Large intestine (tissue), 12 donors: ENCODE results near the gene SORBS2. TPM values are rescaled to one million over a fixed set of nuclear protein-coding genes. Genes with fewer than 3 reads are reported as not detected.
"Not testable (repeated sequence)": the region's sequence is repeated elsewhere in the genome, so short reads cannot be mapped to it uniquely, and the experiment has no call there.

Experiments used
- DNase-seq, 2 donors: peaks; one replicate each; pipeline versions ENCODE4 v3.0.0 to v3.0.0-alpha.2; 2013
- H3K27ac ChIP-seq: one replicate; pipeline ENCODE4 v1.5.1; 2013; ENCODE audit warnings: low read length
- H3K27me3 ChIP-seq: 2 replicates; pipeline ENCODE4 v1.6.1; 2013; ENCODE audit warnings: low read length; ENCODE audit not compliant: control insufficient read depth, insufficient read depth
- H3K36me3 ChIP-seq: 2 replicates; pipeline ENCODE4 v1.6.1; 2013; ENCODE audit warnings: low read length; ENCODE audit not compliant: control insufficient read depth, insufficient read depth
- H3K4me1 ChIP-seq: one replicate; pipeline ENCODE4 v1.6.1; 2013; ENCODE audit warnings: low read length; ENCODE audit not compliant: control insufficient read depth, insufficient read depth
- H3K4me3 ChIP-seq: one replicate; pipeline ENCODE4 v1.5.1; 2013; ENCODE audit warnings: low read length
- H3K9me3 ChIP-seq: one replicate; pipeline ENCODE4 v1.6.1; 2013; ENCODE audit warnings: mild to moderate bottlenecking, low read depth, low read length, moderate library complexity; ENCODE audit not compliant: control insufficient read depth
- WGBS: methylation state at CpG from one replicate; pipeline ENCODE4 v1.1.5; 2013; ENCODE audit warnings: low lambda C conversion rate; ENCODE audit not compliant: insufficient coverage; 5-methylcytosine and 5-hydroxymethylcytosine counted together
- long read RNA-seq, 11 donors: transcript quantifications; one replicate each; lab custom pipeline, GENCODE V29; 2026
- polyA plus RNA-seq: library from polyadenylated mRNA; unstranded; fragments of 120-200 nt; gene quantifications from one replicate; pipeline ENCODE4 v1.2.1, GENCODE V29; 2013

Gene SORBS2, protein sequence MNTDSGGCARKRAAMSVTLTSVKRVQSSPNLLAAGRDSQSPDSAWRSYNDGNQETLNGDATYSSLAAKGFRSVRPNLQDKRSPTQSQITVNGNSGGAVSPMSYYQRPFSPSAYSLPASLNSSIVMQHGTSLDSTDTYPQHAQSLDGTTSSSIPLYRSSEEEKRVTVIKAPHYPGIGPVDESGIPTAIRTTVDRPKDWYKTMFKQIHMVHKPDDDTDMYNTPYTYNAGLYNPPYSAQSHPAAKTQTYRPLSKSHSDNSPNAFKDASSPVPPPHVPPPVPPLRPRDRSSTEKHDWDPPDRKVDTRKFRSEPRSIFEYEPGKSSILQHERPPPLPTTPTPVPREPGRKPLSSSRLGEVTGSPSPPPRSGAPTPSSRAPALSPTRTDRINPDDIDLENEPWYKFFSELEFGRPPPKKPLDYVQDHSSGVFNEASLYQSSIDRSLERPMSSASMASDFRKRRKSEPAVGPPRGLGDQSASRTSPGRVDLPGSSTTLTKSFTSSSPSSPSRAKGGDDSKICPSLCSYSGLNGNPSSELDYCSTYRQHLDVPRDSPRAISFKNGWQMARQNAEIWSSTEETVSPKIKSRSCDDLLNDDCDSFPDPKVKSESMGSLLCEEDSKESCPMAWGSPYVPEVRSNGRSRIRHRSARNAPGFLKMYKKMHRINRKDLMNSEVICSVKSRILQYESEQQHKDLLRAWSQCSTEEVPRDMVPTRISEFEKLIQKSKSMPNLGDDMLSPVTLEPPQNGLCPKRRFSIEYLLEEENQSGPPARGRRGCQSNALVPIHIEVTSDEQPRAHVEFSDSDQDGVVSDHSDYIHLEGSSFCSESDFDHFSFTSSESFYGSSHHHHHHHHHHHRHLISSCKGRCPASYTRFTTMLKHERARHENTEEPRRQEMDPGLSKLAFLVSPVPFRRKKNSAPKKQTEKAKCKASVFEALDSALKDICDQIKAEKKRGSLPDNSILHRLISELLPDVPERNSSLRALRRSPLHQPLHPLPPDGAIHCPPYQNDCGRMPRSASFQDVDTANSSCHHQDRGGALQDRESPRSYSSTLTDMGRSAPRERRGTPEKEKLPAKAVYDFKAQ (N-terminal part only)
- polyA plus RNA-seq, result 34.4 TPM
- long read RNA-seq, donor 1, partial matches to known transcripts, result 0 of 1 reads
- long read RNA-seq, donor 1, other reads (novel, unspliced or antisense), result 0 of 1 reads
- long read RNA-seq, donor 2, partial matches to known transcripts, result 0 of 8 reads
- long read RNA-seq, donor 2, other reads (novel, unspliced or antisense), result 0 of 8 reads
- long read RNA-seq, donor 3, full-length matches to known transcripts, result 14 of 14 reads
- long read RNA-seq, donor 3, partial matches to known transcripts, result 0 of 14 reads
- long read RNA-seq, donor 3, other reads (novel, unspliced or antisense), result 0 of 14 reads
- long read RNA-seq, donor 4, partial matches to known transcripts, result 0 of 1 reads
- long read RNA-seq, donor 4, other reads (novel, unspliced or antisense), result 0 of 1 reads
- long read RNA-seq, donor 5, full-length matches to known transcripts, result 4 of 4 reads
- long read RNA-seq, donor 5, partial matches to known transcripts, result 0 of 4 reads
- long read RNA-seq, donor 5, other reads (novel, unspliced or antisense), result 0 of 4 reads
- long read RNA-seq, donor 6, partial matches to known transcripts, result 0 of 6 reads
- long read RNA-seq, donor 6, other reads (novel, unspliced or antisense), result 0 of 6 reads
- long read RNA-seq, donor 7, full-length matches to known transcripts, result 9 of 9 reads
- long read RNA-seq, donor 7, partial matches to known transcripts, result 0 of 9 reads
- long read RNA-seq, donor 7, other reads (novel, unspliced or antisense), result 0 of 9 reads
- long read RNA-seq, donor 8, transcript SORBS2-251 (2 exons, 420 nt), result major isoform, 5 of 10 reads
- long read RNA-seq, donor 8, partial matches to known transcripts, result 0 of 10 reads
- long read RNA-seq, donor 8, other reads (novel, unspliced or antisense), result 0 of 10 reads
- long read RNA-seq, donor 9, full-length matches to known transcripts, result 5 of 5 reads
- long read RNA-seq, donor 9, partial matches to known transcripts, result 0 of 5 reads
- long read RNA-seq, donor 9, other reads (novel, unspliced or antisense), result 0 of 5 reads
- long read RNA-seq, donor 10, full-length matches to known transcripts, result 4 of 4 reads
- long read RNA-seq, donor 10, partial matches to known transcripts, result 0 of 4 reads
- long read RNA-seq, donor 10, other reads (novel, unspliced or antisense), result 0 of 4 reads
- long read RNA-seq, donor 11, full-length matches to known transcripts, result 3 of 3 reads
- long read RNA-seq, donor 11, partial matches to known transcripts, result 0 of 3 reads
- long read RNA-seq, donor 11, other reads (novel, unspliced or antisense), result 0 of 3 reads

- Histone ChIP-seq H3K36me3 (no peaks in the 10 kb centered on the region), H3K4me3 (peak within 1 kb of the TSS; percentile 56), H3K27ac (peak within 1 kb of the TSS; percentile 65), H3K4me1 (peaks cover 6% of the 10 kb centered on the region), H3K9me3 (no peaks in the 10 kb centered on the region), H3K27me3 (no peaks in the 10 kb centered on the region)
- WGBS, result no CpG with 5 or more reads among the region's 20 CpGs
- peak; percentile 57 to 83 for DNase-seq
Observed at GRCh38 chr4:185811509-185812364, at the start of gene SORBS2. Gene SORBS2, minus strand, starts transcription at chr4:185812194. Its CDS starts 121,623 bp downstream, at chr4:185690571.

DNA sequence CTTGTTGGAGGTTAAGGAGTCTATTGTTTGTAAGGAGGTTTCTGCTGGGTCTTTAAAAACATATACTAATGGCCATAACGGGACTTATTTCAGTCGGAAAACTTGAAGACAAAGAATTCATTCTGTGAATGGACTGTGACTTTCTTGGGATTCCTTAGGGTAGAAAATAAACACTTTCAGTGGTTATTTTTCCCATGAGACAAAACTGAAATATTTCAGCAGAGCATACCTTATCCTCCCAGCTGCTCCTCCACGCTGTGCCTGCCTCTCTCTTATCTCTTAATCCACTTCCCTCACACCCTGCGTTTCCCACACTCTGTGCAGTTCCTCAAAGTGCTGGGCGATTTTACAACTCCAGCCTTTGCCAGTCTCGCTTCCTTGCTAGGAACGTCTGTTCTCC, 47.1 kb upstream of the SORBS2 start:
- Histone ChIP-seq H3K27me3 (no peaks in the 10 kb centered on the region), H3K36me3 (no peaks in the 10 kb centered on the region), H3K4me3 (no peak overlapping the region), H3K27ac (no peak overlapping the region), H3K4me1 (no peaks in the 10 kb centered on the region), H3K9me3 (peaks cover 8% of the 10 kb centered on the region)
- DNase-seq, result no peak
- WGBS, result 54% methylated on average over 5 of the region's 7 CpGs

DNA sequence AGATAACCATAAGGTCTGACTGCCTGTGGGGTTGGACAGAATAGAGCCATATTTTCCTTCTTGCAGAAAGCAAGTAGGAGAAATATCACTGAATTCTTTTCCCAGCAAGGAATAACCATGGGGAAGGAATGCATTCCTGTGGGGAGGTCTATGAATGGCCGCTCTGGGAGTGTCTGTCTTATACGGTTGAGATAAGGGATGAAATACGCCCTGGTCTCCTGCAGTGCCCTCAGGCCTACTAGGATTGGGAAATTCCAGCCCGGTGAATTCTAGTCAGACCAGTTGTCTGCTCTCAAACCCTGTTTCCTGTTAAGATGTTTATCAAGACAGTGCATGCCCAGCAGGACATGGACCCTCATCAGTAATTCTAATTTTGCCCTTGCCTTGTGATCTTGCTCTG, 45.6 kb upstream of the SORBS2 start:
- not testable (repeated sequence) for H3K27me3 ChIP-seq, H3K36me3 ChIP-seq, H3K4me1 ChIP-seq, DNase-seq, H3K9me3 ChIP-seq, H3K4me3 ChIP-seq, H3K27ac ChIP-seq
- WGBS, result no CpG with 5 or more reads among the region's 4 CpGs

- Histone ChIP-seq H3K27me3 (no peaks in the 10 kb centered on the region), H3K4me1 (no peaks in the 10 kb centered on the region), H3K4me3 (no peak overlapping the region), H3K27ac (no peak overlapping the region), H3K36me3 (no peaks in the 10 kb centered on the region), H3K9me3 (peaks cover 11% of the 10 kb centered on the region)
- WGBS, result 100% methylated on average over 2 of the region's 3 CpGs
- no peak for DNase-seq
Observed at GRCh38 chr4:185853841-185854240, 41.8 kb upstream of the SORBS2 start.

- Histone ChIP-seq H3K4me3 (no peak overlapping the region), H3K27ac (no peak overlapping the region), H3K27me3 (no peaks in the 10 kb centered on the region), H3K4me1 (no peaks in the 10 kb centered on the region), H3K36me3 (no peaks in the 10 kb centered on the region), H3K9me3 (peaks cover 5% of the 10 kb centered on the region)
- no peak for DNase-seq
- WGBS, result no CpG with 5 or more reads among the region's 1 CpG
Observed at GRCh38 chr4:185852961-185853360, 41.0 kb upstream of the SORBS2 start.

- no peak overlapping the region for H3K27ac ChIP-seq
- H3K27me3 ChIP-seq, result no peaks in the 10 kb centered on the region
- WGBS, result 67% methylated on average over 1 of the region's 8 CpGs
Observed at GRCh38 chr4:185849664-185850550, 37.9 kb upstream of the SORBS2 start.

DNA sequence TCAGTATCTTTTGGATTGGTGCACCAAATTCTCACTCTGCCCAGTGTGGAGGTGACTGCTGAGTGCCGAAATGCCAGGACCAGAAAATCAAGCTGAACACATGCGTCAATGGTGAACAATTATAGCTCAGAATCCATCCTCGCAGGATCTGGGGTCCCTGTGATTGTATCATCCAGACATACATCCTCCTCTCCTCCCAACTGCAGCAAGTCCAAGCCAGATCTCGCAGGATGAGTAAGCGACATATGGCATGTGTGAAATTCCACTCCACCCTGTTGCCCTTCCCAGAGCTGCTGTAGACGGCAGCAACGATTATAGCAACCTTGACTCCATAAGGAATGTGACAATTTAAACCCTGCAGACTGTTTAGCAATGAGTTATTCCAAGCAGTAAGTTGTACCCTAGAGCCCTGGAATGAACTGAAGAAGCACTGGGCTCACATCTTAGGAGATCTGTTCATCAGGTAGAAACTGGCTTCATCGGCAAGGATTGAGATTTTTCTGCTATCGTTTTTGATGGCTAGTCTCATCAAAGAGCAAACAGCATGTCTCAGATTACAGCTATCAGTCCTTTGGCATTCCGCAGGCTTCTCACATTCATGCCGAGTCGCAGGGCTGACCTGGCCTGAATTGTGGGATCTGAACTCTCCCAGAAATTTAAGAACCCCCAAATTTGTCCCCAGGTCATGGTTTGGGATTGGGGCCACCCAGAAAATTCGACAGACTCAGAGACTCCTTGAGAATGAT, 35.5 kb upstream of the SORBS2 start:
- WGBS, result no CpG with 5 or more reads among the region's 13 CpGs
- H3K36me3 ChIP-seq, result no peaks in the 10 kb centered on the region
- peaks cover 2% of the 10 kb centered on the region for H3K9me3 ChIP-seq
- no peaks in the 10 kb centered on the region for H3K4me1 ChIP-seq
- no peak overlapping the region for H3K4me3 ChIP-seq
- DNase-seq, result peak; percentile 24 to 53
- H3K27ac ChIP-seq, result no peak overlapping the region
- no peaks in the 10 kb centered on the region for H3K27me3 ChIP-seq

More at GRCh38 chr4:185849664-185850550, 37.9 kb upstream of the SORBS2 start:
- Histone ChIP-seq H3K4me3 (no peak overlapping the region), H3K4me1 (no peaks in the 10 kb centered on the region), H3K36me3 (no peaks in the 10 kb centered on the region), H3K9me3 (peaks cover 2% of the 10 kb centered on the region)
- DNase-seq, result no peak
